CD4-positive, alpha-beta T cell treated with Interleukin-17A for 4 hours (primary cell): ENCODE measurements around the gene LAMB2.

Experiments
- DNase-seq: peaks from one replicate; pipeline ENCODE4 v3.0.0-alpha.2; 2020; ENCODE audit warnings: mixed read lengths

Gene LAMB2

GRCh38 chr3:49132437-49133225 is at the start of gene LAMB2:
Gene LAMB2, minus strand, starts transcription at chr3:49133050. Its CDS starts 183 bp downstream, at chr3:49132867.
- no peak for DNase-seq

DNA sequence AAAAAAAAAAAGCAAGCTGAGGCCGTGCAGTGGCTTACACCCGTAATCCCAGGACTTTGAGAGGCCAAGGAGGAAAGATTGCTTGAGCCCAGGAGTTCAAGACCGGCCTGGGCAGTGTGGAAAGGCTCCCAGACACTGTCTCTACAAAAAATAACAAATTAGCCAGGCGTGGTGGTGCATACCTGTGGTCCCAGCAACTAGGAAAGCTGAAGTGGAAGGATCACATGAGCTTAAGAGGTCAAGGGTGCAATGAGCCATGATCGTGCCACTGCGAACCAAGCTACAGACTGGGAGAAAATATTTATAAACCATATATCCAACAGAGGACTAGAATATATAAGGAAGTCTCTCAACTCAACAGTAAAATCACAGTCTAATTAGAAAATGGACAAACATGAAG is 48.5 kb upstream of the LAMB2 start:
- DNase-seq: no peak

- no peak for DNase-seq
These were observed 47.3 kb upstream of the LAMB2 start for GRCh38 chr3:49180116-49180515.

- DNase-seq: no peak
These were observed 44.2 kb upstream of the LAMB2 start for GRCh38 chr3:49177073-49177472.

- DNase-seq: no peak
These were observed 42.7 kb upstream of the LAMB2 start for GRCh38 chr3:49175530-49175929.

DNA sequence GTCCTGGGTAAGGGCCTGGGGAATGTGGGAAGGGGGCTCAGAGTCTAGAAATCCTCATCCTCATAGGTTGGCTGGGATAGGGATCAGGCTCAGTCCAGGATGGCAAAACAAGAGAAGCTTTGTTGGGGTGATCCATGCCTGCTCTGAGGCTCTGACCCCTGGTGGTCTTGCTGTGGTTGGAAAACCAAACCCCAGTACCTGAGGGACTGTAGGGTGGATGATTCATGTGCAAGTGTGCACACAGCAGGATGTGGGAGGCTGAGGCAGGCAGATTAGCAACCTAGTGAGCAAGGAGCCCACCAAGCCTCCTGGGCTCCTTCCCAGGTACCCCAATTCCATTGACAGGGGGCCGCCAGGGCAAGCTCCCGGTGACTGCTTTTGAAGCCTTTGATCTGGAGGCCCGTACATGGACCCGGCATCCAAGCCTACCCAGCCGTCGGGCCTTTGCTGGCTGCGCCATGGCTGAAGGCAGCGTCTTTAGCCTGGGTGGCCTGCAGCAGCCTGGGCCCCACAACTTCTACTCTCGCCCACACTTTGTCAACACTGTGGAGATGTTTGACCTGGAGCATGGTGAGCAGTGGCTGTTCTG is 41.6 kb upstream of the LAMB2 start:
- no peak for DNase-seq

GRCh38 chr3:49173792-49174170 is 40.9 kb upstream of the LAMB2 start:
- no peak for DNase-seq

- no peak for DNase-seq
These were observed 40.4 kb upstream of the LAMB2 start for GRCh38 chr3:49173116-49173791.

- DNase-seq: no peak
These were observed 39.7 kb upstream of the LAMB2 start for GRCh38 chr3:49172551-49173041.

- DNase-seq: no peak
These were observed 39.1 kb upstream of the LAMB2 start for GRCh38 chr3:49171775-49172500.

DNA sequence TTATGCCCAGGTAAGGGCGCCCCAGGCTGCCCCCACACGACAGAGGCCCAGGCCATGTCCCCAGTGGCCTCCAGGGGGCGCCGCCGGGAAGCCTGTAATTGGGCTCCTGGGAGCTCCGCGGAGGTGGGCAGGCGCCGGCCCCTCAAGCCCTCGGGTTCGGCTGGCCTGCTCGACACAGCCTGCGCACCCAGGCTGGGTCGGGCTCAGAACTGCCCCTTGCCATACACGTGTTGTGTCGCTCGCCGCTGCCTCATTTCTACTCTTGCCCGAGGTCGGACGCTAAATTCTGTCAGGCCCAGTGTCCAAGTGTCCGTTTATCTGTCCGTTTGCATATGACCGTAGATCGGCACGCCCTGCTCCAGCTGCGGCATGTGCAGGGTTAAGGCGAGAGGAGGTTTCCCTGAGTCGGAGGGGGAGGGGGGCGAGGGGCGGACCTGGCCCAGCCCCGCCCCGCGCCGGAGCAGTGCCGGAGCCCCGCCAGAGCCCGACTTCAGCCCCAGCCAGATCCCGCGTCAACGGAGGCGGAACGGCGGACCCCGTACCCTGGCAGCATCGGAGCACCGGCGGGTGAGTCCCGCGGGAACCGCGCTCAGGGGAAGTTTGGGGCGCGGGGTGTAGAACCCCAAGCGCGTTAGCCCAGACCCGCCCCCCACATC is 38.4 kb upstream of the LAMB2 start, which contains the start of gene KLHDC8B:
KLHDC8B (plus strand) TSS at position 480 of the 656 bp plus-strand sequence. CDS start 1,172 bp downstream, outside the sequence.
- DNase-seq: peak; percentile 87

- no peak for DNase-seq
These were observed 37.9 kb upstream of the LAMB2 start for GRCh38 chr3:49170744-49171118.

DNA sequence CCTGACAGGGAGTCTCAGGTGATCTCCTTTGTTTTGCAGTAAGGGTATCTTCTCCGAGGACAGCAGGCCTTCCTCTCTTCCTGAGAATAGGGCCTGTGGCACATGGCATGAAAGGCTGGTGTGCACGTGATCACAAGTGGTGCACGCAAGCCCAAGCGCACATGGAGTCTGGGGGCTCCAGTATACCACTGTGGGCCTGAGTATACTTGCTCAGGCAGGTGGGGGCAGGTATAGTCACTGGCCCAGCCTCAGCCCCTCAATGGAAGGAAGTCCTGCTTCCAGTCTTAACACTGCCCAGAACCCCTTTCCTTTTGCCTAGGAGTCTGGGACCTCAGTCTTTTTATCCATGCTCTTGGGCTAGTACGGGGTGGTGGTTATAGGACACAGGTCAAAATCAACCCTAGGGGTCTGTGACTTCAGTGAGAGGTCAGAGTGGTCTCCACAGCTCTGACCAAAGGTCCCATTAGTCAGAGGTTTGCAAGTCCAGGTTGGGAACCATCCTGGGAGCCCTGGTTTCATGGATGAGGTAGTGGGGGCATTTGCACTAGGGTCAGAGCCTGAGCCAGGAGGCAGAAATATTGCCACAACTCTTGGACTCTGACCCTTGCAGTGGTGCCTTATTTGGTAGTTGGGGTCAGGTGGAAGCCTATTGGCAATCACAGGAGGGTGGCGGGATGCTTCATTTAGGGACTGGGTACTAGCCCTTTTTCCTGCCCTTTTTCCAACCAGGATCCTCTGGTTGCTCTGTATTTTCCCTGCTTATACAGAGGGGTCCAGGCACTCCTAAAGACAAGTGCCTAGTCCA is 34.1 kb upstream of the LAMB2 start:
- DNase-seq: no peak

DNA sequence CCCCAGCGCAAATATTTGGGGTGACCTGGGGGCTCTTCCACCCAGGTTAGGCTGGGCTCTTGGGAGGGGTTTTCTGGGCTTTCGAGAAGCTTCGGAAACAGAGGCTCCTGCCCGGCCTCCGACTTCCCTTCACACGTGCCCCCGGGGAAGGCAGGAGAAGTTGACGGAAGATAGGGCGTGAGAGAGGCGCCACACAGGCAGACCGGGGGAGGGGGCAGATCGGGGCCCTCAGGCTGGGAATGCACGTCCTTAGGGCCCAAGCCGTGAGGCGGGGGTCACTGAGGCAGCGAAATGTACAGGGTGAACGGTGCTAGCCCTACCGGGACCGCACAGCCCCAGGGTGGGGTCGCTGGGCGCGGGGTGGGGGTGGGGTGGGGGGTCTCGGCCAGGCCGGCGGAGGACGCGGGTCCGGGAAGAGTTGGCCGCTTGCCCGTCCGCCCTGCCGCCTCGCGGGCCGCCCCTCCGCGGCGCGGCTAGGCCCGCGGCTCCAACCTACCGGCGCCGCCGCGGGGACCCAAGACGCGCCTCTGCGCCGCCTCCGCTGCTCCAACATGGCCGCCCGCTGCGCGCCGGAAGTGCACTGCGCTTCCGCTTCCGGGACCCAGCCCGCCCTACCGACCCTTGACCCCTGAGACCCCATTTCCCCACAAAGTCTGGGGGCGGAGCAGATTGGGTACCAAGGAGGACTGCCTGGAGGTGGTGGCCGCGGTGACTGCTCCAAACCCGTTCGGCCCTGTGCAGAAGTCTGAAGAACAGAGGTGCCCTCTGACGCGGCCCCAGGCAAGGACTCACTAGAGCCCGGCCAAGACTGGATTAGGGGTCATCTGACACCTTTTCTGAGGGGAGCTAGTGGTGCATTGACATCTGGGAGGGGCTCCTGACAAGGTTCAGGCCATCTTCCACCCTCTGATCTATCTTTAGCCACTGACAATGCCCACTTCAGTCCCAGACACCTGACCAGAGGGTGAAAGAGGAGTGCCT is 33.2 kb upstream of the LAMB2 start, which contains the start of gene CCDC71:
CCDC71 (minus strand) TSS at position 561 of the 981 bp plus-strand sequence. CDS start 2,123 bp downstream, outside the sequence.
- peak; percentile 81 for DNase-seq

DNA sequence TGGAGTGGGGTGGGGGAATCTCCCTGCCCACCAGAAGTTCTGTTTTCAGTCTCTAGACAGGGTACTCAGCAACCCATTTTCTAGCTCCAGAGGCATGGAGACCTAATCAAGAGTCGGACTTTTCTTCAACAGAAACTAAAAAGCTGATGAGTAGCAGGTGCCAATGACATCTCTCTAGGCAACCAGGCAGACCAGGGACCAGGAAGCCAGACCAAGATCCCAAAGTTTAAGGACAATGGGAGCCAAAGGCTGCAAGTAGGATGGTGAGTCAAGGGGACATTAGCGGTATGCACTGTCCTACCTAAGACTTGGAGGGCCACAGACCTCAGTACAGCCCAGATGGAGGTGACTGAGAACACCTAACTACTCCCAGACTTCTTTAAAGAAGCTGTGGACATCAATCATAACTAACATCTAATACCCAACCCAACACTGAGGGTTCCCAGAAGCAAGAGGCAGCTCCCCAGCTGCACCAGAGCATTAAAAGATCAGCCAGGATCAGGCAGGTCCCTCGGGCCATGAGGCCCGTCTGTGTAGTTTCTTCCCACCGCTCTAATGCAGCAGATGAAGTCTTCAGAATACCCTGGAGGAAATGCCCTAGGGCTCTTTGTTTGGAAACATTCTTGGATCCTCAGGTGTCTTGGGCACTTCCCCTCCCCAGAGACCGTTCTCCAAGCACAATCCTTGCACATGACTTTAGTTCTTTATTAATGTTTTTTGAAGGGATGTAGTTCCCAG is 32.3 kb upstream of the LAMB2 start:
- DNase-seq: no peak

- DNase-seq: no peak
These were observed 30.8 kb upstream of the LAMB2 start for GRCh38 chr3:49163609-49164008.

GRCh38 chr3:49162751-49163419 is 30.0 kb upstream of the LAMB2 start:
- no peak for DNase-seq

DNA sequence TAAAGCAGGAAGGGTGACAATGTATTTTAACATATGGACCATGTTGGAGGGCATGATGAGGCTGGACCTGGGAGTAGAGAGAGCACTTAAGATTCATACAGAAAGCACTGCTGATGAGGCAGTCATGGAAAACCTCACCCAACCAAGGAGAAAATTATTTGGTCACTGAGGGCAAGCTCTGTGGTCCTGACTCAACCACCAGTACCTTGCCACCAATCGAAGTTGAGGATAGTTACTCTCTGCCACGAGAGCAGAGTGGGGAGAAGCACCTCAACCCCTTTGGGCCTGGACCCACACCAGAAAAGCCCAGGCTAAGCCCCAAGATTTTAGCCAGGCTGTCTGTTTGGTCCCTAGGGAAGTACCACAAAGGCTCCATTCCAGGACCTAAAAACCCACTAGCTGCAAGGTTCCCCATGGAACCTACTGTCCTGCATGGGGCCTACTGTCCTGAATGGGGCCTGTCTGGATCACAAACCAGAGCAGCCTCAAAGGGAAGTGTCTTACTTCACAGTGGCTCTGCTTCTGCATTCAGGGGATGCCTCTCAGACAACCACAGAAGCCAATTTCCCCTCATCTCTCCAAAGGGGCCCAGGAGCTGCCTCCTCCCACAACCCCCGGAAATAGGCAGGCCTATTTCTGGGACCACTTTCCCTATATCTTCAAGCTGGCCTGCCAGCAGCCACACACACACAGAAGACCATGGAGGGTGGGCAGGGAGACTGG is 29.1 kb upstream of the LAMB2 start:
- no peak for DNase-seq
